SU-DHL-6 (cell line): Measurements from ENCODE around the gene SEMA6A.

Source experiments
- H2AFZ ChIP-seq: fragments of 200-600 bp; sonication (generic); 2 replicates; pipeline ENCODE4 v1.6.1; 2014; ENCODE audit warnings: low read depth, mild to moderate bottlenecking, moderate library complexity, mixed read lengths, antibody characterized with exemption, low read length; ENCODE audit not compliant: severe bottlenecking
- H3F3A ChIP-seq: fragments of 200-600 bp; shearing (Covaris generic); 2 replicates; pipeline ENCODE4 v1.6.0; 2016; ENCODE audit warnings: antibody characterized with exemption, mild to moderate bottlenecking; ENCODE audit not compliant: insufficient read depth
- H3K27ac ChIP-seq: fragments of 200-600 bp; sonication (generic); 2 replicates; pipeline ENCODE4 v1.5.1; 2016; ENCODE audit warnings: low read depth, mild to moderate bottlenecking, low read length, moderate library complexity, mixed read lengths
- H3K27me3 ChIP-seq: fragments of 200-600 bp; sonication (generic), shearing (Covaris generic); 2 replicates; pipeline ENCODE4 v1.6.0; 2014; ENCODE audit warnings: mild to moderate bottlenecking, low read length
- H3K36me3 ChIP-seq: fragments of 200-600 bp; sonication (generic); 2 replicates; pipeline ENCODE4 v1.6.1; 2014; ENCODE audit warnings: mild to moderate bottlenecking, low read length, mixed read lengths
- H3K4me2 ChIP-seq: fragments of 300-600, 200-600 bp; shearing (Covaris generic), sonication (generic); 2 replicates; pipeline ENCODE4 v1.6.0; 2014; ENCODE audit warnings: low read length, low read depth, mild to moderate bottlenecking; ENCODE audit not compliant: poor library complexity, severe bottlenecking
- H3K4me3 ChIP-seq: fragments of 200-600 bp; sonication (generic); 2 replicates; pipeline ENCODE4 v1.5.1; 2014; ENCODE audit warnings: antibody characterized with exemption, low read length, mild to moderate bottlenecking, mixed read lengths; ENCODE audit not compliant: insufficient read depth, poor library complexity, severe bottlenecking
- H3K79me2 ChIP-seq: fragments of 200-600 bp; sonication (generic); 2 replicates; pipeline ENCODE4 v1.6.1; 2014; ENCODE audit warnings: mild to moderate bottlenecking, low read length, moderate library complexity; ENCODE audit not compliant: insufficient read depth
- H3K9ac ChIP-seq: fragments of 200-600 bp; sonication (generic); 2 replicates; pipeline ENCODE4 v1.7.0; 2014; ENCODE audit warnings: mild to moderate bottlenecking, low read length
- H3K9me2 ChIP-seq: fragments of 200-600 bp; sonication (generic); replicated peaks from 2 replicates; pipeline ENCODE4 v1.6.1; 2014; ENCODE audit warnings: low read length; ENCODE audit not compliant: insufficient read depth
- H3K9me3 ChIP-seq: fragments of 200-600 bp; sonication (generic); 2 replicates; pipeline ENCODE4 v1.6.1; 2014; ENCODE audit warnings: low read length, mixed read lengths; ENCODE audit not compliant: insufficient read depth
- H4K20me1 ChIP-seq: fragments of 200-600 bp; sonication (generic); 2 replicates; pipeline ENCODE4 v1.6.1; 2014; ENCODE audit warnings: low read depth, mild to moderate bottlenecking, antibody characterized with exemption, low read length, moderate library complexity, mixed read lengths
- EZH2phosphoT487 ChIP-seq: fragments of 200-600 bp; sonication (generic), shearing (Covaris generic); conservative IDR thresholded peaks from 2 replicates; pipeline ENCODE4 v1.6.1; 2018; ENCODE audit warnings: mild to moderate bottlenecking, antibody characterized with exemption, low read length, moderate library complexity, mixed read lengths
- TF ChIP-seq, protein P1 (sequence below): fragments of 200-600 bp; sonication (generic); IDR thresholded peaks from one replicate; pipeline ENCODE4 v1.5.1; 2017; ENCODE audit warnings: antibody characterized with exemption, mild to moderate bottlenecking, low read length, moderate library complexity; ENCODE audit not compliant: insufficient read depth, poor library complexity, severe bottlenecking

The SEMA6A gene

GRCh38 chr5:116498503-116499048 is 76.0 kb downstream of the SEMA6A start:
- H3K27ac ChIP-seq: no peak overlapping the region
- no peaks in the 10 kb centered on the region for H3F3A ChIP-seq
- no peaks in the 10 kb centered on the region for H3K27me3 ChIP-seq

GRCh38 chr5:116497631-116498030 is 77.0 kb downstream of the SEMA6A start:
- no peaks in the 10 kb centered on the region for H3K9me3 ChIP-seq
- TF ChIP-seq, protein P1, sequence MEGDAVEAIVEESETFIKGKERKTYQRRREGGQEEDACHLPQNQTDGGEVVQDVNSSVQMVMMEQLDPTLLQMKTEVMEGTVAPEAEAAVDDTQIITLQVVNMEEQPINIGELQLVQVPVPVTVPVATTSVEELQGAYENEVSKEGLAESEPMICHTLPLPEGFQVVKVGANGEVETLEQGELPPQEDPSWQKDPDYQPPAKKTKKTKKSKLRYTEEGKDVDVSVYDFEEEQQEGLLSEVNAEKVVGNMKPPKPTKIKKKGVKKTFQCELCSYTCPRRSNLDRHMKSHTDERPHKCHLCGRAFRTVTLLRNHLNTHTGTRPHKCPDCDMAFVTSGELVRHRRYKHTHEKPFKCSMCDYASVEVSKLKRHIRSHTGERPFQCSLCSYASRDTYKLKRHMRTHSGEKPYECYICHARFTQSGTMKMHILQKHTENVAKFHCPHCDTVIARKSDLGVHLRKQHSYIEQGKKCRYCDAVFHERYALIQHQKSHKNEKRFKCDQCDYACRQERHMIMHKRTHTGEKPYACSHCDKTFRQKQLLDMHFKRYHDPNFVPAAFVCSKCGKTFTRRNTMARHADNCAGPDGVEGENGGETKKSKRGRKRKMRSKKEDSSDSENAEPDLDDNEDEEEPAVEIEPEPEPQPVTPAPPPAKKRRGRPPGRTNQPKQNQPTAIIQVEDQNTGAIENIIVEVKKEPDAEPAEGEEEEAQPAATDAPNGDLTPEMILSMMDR: no peak
- TF ChIP-seq EZH2phosphoT487: no peak
- no peaks in the 10 kb centered on the region for H4K20me1 ChIP-seq
- no peaks in the 10 kb centered on the region for H3F3A ChIP-seq
- H3K36me3 ChIP-seq: no peaks in the 10 kb centered on the region
- no peak overlapping the region for H3K4me2 ChIP-seq
- no peaks in the 10 kb centered on the region for H3K27me3 ChIP-seq
- no peak overlapping the region for H3K9ac ChIP-seq
- no peak overlapping the region for H3K4me3 ChIP-seq
- H2AFZ ChIP-seq: no peak overlapping the region
- no peaks in the 10 kb centered on the region for H3K9me2 ChIP-seq
- no peak overlapping the region for H3K27ac ChIP-seq
- H3K79me2 ChIP-seq: no peaks in the 10 kb centered on the region

More at GRCh38 chr5:116498503-116499048, 76.0 kb downstream of the SEMA6A start:
- H4K20me1 ChIP-seq: no peaks in the 10 kb centered on the region
- no peak overlapping the region for H3K4me2 ChIP-seq
- no peak overlapping the region for H3K9ac ChIP-seq
- no peaks in the 10 kb centered on the region for H3K36me3 ChIP-seq
- no peaks in the 10 kb centered on the region for H3K9me3 ChIP-seq
- H3K4me3 ChIP-seq: no peak overlapping the region
- TF ChIP-seq, protein P1: no peak
- no peak for TF ChIP-seq EZH2phosphoT487
- no peak overlapping the region for H2AFZ ChIP-seq
- no peaks in the 10 kb centered on the region for H3K9me2 ChIP-seq
- H3K79me2 ChIP-seq: no peaks in the 10 kb centered on the region

- H3K9me2 ChIP-seq: no peaks in the 10 kb centered on the region
- H3K4me3 ChIP-seq: no peak overlapping the region
- no peaks in the 10 kb centered on the region for H3K36me3 ChIP-seq
- no peaks in the 10 kb centered on the region for H3K9me3 ChIP-seq
- H3F3A ChIP-seq: no peaks in the 10 kb centered on the region
- no peak overlapping the region for H3K9ac ChIP-seq
- no peak for TF ChIP-seq EZH2phosphoT487
- TF ChIP-seq, protein P1: no peak
- H3K4me2 ChIP-seq: no peak overlapping the region
- no peaks in the 10 kb centered on the region for H4K20me1 ChIP-seq
- H2AFZ ChIP-seq: no peak overlapping the region
- H3K27me3 ChIP-seq: no peaks in the 10 kb centered on the region
- H3K79me2 ChIP-seq: no peaks in the 10 kb centered on the region
- no peak overlapping the region for H3K27ac ChIP-seq
These were observed 78.8 kb downstream of the SEMA6A start for GRCh38 chr5:116495786-116496357.
